SK-N-SH (cell line): ENCODE results near the gene SFTPA2.
"Not testable (repeated sequence)": the region's sequence is repeated elsewhere in the genome, so short reads cannot be mapped to it uniquely, and the experiment has no call there.

Experiments used
- EP300 ChIP-seq, 2 experiments: IDR thresholded peaks; 2 replicates each; pipeline versions ENCODE4 v1.4.0 to v1.6.1; 2012; ENCODE audit warnings: borderline replicate concordance in 1 of 2, low read depth in 1 of 2, low read length in 1 of 2
- GABPA ChIP-seq: IDR thresholded peaks from 2 replicates; pipeline ENCODE4 v1.4.0; 2012; ENCODE audit warnings: low read depth, mild to moderate bottlenecking
- JUND ChIP-seq: IDR thresholded peaks from 2 replicates; pipeline ENCODE4 v1.4.0; 2012
- NFIC ChIP-seq: IDR thresholded peaks from 2 replicates; pipeline ENCODE4 v1.4.0; 2012; ENCODE audit warnings: borderline replicate concordance
- NRF1 ChIP-seq: IDR thresholded peaks from 2 replicates; pipeline ENCODE4 v1.6.1; 2012; ENCODE audit warnings: low read depth, mild to moderate bottlenecking, low read length
- POLR2AphosphoS5 ChIP-seq: IDR thresholded peaks from 2 replicates; pipeline ENCODE4 v1.6.1; 2012; ENCODE audit warnings: low read depth, low read length
- REST ChIP-seq: IDR thresholded peaks from 2 replicates; pipeline ENCODE4 v1.6.1; 2012; ENCODE audit warnings: mild to moderate bottlenecking, low read depth, low read length, moderate library complexity
- TAF1 ChIP-seq: IDR thresholded peaks from 2 replicates; pipeline ENCODE4 v1.6.1; 2012; ENCODE audit warnings: low read depth, mild to moderate bottlenecking, low read length, moderate library complexity, borderline replicate concordance
- YY1 ChIP-seq: IDR thresholded peaks from 2 replicates; pipeline ENCODE4 v1.4.0; 2012; ENCODE audit warnings: low read depth, mild to moderate bottlenecking
- TF ChIP-seq, protein P1 (sequence below): fragments of 200-600 bp; sonication (generic); IDR thresholded peaks from 2 replicates; pipeline ENCODE4 v1.6.1; 2017; ENCODE audit warnings: antibody characterized with exemption, mild to moderate bottlenecking, moderate library complexity
- TF ChIP-seq, protein P2 (sequence below): IDR thresholded peaks from 2 replicates; pipeline ENCODE4 v1.4.0; 2012; ENCODE audit warnings: low read depth, borderline replicate concordance

- not testable (repeated sequence) for TF ChIP-seq NFIC; GABPA; TAF1; REST; EP300 (IDR thresholded peaks at IDR 0.05; ENCODE audit: borderline replicate concordance in 1 of 2, low read depth in 1 of 2, low read length in 1 of 2); POLR2AphosphoS5; YY1; NRF1; JUND
- TF ChIP-seq, protein P1, sequence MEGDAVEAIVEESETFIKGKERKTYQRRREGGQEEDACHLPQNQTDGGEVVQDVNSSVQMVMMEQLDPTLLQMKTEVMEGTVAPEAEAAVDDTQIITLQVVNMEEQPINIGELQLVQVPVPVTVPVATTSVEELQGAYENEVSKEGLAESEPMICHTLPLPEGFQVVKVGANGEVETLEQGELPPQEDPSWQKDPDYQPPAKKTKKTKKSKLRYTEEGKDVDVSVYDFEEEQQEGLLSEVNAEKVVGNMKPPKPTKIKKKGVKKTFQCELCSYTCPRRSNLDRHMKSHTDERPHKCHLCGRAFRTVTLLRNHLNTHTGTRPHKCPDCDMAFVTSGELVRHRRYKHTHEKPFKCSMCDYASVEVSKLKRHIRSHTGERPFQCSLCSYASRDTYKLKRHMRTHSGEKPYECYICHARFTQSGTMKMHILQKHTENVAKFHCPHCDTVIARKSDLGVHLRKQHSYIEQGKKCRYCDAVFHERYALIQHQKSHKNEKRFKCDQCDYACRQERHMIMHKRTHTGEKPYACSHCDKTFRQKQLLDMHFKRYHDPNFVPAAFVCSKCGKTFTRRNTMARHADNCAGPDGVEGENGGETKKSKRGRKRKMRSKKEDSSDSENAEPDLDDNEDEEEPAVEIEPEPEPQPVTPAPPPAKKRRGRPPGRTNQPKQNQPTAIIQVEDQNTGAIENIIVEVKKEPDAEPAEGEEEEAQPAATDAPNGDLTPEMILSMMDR = not testable (repeated sequence)
- TF ChIP-seq, protein P2, sequence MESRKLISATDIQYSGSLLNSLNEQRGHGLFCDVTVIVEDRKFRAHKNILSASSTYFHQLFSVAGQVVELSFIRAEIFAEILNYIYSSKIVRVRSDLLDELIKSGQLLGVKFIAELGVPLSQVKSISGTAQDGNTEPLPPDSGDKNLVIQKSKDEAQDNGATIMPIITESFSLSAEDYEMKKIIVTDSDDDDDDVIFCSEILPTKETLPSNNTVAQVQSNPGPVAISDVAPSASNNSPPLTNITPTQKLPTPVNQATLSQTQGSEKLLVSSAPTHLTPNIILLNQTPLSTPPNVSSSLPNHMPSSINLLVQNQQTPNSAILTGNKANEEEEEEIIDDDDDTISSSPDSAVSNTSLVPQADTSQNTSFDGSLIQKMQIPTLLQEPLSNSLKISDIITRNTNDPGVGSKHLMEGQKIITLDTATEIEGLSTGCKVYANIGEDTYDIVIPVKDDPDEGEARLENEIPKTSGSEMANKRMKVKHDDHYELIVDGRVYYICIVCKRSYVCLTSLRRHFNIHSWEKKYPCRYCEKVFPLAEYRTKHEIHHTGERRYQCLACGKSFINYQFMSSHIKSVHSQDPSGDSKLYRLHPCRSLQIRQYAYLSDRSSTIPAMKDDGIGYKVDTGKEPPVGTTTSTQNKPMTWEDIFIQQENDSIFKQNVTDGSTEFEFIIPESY = not testable (repeated sequence)
These were observed 22.7 kb upstream of the SFTPA2 start for GRCh38 chr10:79582954-79583353.
